Measurements from ENCODE around the gene DDR1.

GRCh38 chr6:30885481-30885998 lies 1.2 kb downstream of the DDR1 start:
- TF ChIP-seq, protein P1, sequence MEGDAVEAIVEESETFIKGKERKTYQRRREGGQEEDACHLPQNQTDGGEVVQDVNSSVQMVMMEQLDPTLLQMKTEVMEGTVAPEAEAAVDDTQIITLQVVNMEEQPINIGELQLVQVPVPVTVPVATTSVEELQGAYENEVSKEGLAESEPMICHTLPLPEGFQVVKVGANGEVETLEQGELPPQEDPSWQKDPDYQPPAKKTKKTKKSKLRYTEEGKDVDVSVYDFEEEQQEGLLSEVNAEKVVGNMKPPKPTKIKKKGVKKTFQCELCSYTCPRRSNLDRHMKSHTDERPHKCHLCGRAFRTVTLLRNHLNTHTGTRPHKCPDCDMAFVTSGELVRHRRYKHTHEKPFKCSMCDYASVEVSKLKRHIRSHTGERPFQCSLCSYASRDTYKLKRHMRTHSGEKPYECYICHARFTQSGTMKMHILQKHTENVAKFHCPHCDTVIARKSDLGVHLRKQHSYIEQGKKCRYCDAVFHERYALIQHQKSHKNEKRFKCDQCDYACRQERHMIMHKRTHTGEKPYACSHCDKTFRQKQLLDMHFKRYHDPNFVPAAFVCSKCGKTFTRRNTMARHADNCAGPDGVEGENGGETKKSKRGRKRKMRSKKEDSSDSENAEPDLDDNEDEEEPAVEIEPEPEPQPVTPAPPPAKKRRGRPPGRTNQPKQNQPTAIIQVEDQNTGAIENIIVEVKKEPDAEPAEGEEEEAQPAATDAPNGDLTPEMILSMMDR (IDR thresholded peaks at IDR 0.05; ENCODE audit: insufficient read depth, low read length, poor library complexity, severe bottlenecking): no peak
- no peak for TF ChIP-seq EZH2phosphoT487 (conservative IDR thresholded peaks at IDR 0.05; ENCODE audit: low read length)
